ENCODE results near the gene CREM.

Gene CREM

GRCh38 chr10:35184527-35185171 lies 58.0 kb downstream of the CREM start:
- no peak for DNase-seq (ENCODE audit: insufficient read length, low spot score)
- peak; percentile 47; the same call in 1 of the 2 replicates for TF ChIP-seq SPI1 (IDR thresholded peaks at IDR 0.05; ENCODE audit: low read depth, low read length)
- no peak for TF ChIP-seq POLR2AphosphoS5 (IDR thresholded peaks at IDR 0.05; ENCODE audit: low read depth, low read length)
- FAIRE-seq = peak; percentile 78

- TF ChIP-seq POLR2AphosphoS5 (IDR thresholded peaks at IDR 0.05; ENCODE audit: low read depth, low read length) = peak; percentile 87
- TF ChIP-seq PAX5 (IDR thresholded peaks at IDR 0.05; ENCODE audit: insufficient read depth, low read length, severe bottlenecking) = no peak
- peak; percentile 94 for TF ChIP-seq POLR2A (IDR thresholded peaks at IDR 0.05; ENCODE audit: low read depth, low read length)
- TF ChIP-seq POU2F2 (IDR thresholded peaks at IDR 0.05; ENCODE audit: low read depth, low read length) = no peak; the same call in 1 of the 2 replicates
- DNase-seq (ENCODE audit: insufficient read length, low spot score) = no peak
- FAIRE-seq = peak; percentile 84
Measured at GRCh38 chr10:35185260-35186034, 58.8 kb downstream of the CREM start.

GRCh38 chr10:35188954-35189353 lies 62.3 kb downstream of the CREM start:
- no peak for DNase-seq (ENCODE audit: insufficient read length, low spot score)
- no peak for FAIRE-seq
- TF ChIP-seq POU2F2 (IDR thresholded peaks at IDR 0.05; ENCODE audit: low read depth, low read length) = no peak
- TF ChIP-seq TAF1 (IDR thresholded peaks at IDR 0.05; ENCODE audit: low read depth, low read length) = no peak
- TF ChIP-seq POLR2AphosphoS5 (IDR thresholded peaks at IDR 0.05; ENCODE audit: low read depth, low read length) = no peak
- TF ChIP-seq SPI1 (IDR thresholded peaks at IDR 0.05; ENCODE audit: low read depth, low read length) = no peak
- TF ChIP-seq POLR2A (IDR thresholded peaks at IDR 0.05; ENCODE audit: low read depth, low read length) = no peak
- no peak for TF ChIP-seq PAX5 (IDR thresholded peaks at IDR 0.05; ENCODE audit: insufficient read depth, low read length, severe bottlenecking)

GRCh38 chr10:35191523-35191922 lies 64.9 kb downstream of the CREM start:
- TF ChIP-seq TAF1 (IDR thresholded peaks at IDR 0.05; ENCODE audit: low read depth, low read length) (no peak), POLR2AphosphoS5 (IDR thresholded peaks at IDR 0.05; ENCODE audit: low read depth, low read length) (no peak), PAX5 (IDR thresholded peaks at IDR 0.05; ENCODE audit: insufficient read depth, low read length, severe bottlenecking) (no peak), POU2F2 (IDR thresholded peaks at IDR 0.05; ENCODE audit: low read depth, low read length) (no peak), SPI1 (IDR thresholded peaks at IDR 0.05; ENCODE audit: low read depth, low read length) (no peak), POLR2A (IDR thresholded peaks at IDR 0.05; ENCODE audit: low read depth, low read length) (no peak)
- no peak for DNase-seq (ENCODE audit: insufficient read length, low spot score)
- FAIRE-seq = no peak

GRCh38 chr10:35192645-35193249 lies 66.1 kb downstream of the CREM start:
- no peak for TF ChIP-seq SPI1 (IDR thresholded peaks at IDR 0.05; ENCODE audit: low read depth, low read length)
- no peak for TF ChIP-seq PAX5 (IDR thresholded peaks at IDR 0.05; ENCODE audit: insufficient read depth, low read length, severe bottlenecking)
- no peak for TF ChIP-seq POLR2AphosphoS5 (IDR thresholded peaks at IDR 0.05; ENCODE audit: low read depth, low read length)
- no peak for TF ChIP-seq POU2F2 (IDR thresholded peaks at IDR 0.05; ENCODE audit: low read depth, low read length)
- TF ChIP-seq TAF1 (IDR thresholded peaks at IDR 0.05; ENCODE audit: low read depth, low read length) = no peak
- no peak for TF ChIP-seq POLR2A (IDR thresholded peaks at IDR 0.05; ENCODE audit: low read depth, low read length)

DNA sequence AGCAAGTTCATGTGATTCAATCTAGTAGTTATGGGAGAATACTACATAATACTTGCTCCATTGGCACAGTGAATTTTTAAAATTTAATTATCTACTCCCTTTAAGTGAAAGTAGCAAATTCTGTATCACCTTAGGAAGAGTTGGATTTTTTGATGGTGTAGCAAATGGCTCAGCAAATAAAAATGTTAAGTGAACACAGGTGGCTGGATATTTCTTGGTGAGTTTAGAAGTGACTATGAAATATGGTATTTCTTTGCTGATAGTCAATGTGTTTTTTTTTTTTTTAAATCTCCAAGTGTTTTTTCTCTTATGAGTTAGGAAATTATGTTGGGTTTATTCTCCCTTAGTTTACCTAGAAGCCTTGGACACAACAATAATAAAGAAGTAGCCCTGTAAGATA lies 67.8 kb downstream of the CREM start:
- no peak for FAIRE-seq

More at GRCh38 chr10:35192645-35193249, 66.1 kb downstream of the CREM start:
- no peak for DNase-seq (ENCODE audit: insufficient read length, low spot score)
- no peak for FAIRE-seq

DNA sequence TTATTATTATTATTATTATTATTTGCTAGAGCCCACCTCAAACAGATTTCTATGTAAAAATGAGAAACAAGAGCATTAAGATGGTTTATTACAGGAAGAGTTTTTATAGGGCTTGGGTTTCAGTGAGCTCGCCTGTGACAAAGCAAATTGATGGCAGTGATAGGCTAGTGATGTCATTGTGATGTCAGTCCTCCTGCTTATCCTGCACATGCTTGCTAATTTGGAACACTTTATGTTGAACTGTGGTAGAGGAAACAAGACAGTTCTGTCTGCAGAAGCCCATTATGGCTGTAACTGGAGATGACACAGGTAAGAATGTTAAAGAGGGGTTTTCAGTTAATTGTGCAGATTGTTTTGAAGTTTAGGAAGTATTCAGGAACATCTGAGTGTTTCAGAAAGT lies 68.3 kb downstream of the CREM start:
- TF ChIP-seq SPI1 (IDR thresholded peaks at IDR 0.05; ENCODE audit: low read depth, low read length) = no peak
- TF ChIP-seq POLR2A (IDR thresholded peaks at IDR 0.05; ENCODE audit: low read depth, low read length) = no peak
- TF ChIP-seq POLR2AphosphoS5 (IDR thresholded peaks at IDR 0.05; ENCODE audit: low read depth, low read length) = no peak
- DNase-seq (ENCODE audit: insufficient read length, low spot score) (no peak), FAIRE-seq (peak; percentile 20)

More for the DNA sequence above, 67.8 kb downstream of the CREM start:
- no peak for DNase-seq (ENCODE audit: insufficient read length, low spot score)
- TF ChIP-seq POLR2AphosphoS5 (IDR thresholded peaks at IDR 0.05; ENCODE audit: low read depth, low read length) (no peak), TAF1 (IDR thresholded peaks at IDR 0.05; ENCODE audit: low read depth, low read length) (no peak), POU2F2 (IDR thresholded peaks at IDR 0.05; ENCODE audit: low read depth, low read length) (no peak), SPI1 (IDR thresholded peaks at IDR 0.05; ENCODE audit: low read depth, low read length) (no peak), POLR2A (IDR thresholded peaks at IDR 0.05; ENCODE audit: low read depth, low read length) (no peak), PAX5 (IDR thresholded peaks at IDR 0.05; ENCODE audit: insufficient read depth, low read length, severe bottlenecking) (no peak)

DNA sequence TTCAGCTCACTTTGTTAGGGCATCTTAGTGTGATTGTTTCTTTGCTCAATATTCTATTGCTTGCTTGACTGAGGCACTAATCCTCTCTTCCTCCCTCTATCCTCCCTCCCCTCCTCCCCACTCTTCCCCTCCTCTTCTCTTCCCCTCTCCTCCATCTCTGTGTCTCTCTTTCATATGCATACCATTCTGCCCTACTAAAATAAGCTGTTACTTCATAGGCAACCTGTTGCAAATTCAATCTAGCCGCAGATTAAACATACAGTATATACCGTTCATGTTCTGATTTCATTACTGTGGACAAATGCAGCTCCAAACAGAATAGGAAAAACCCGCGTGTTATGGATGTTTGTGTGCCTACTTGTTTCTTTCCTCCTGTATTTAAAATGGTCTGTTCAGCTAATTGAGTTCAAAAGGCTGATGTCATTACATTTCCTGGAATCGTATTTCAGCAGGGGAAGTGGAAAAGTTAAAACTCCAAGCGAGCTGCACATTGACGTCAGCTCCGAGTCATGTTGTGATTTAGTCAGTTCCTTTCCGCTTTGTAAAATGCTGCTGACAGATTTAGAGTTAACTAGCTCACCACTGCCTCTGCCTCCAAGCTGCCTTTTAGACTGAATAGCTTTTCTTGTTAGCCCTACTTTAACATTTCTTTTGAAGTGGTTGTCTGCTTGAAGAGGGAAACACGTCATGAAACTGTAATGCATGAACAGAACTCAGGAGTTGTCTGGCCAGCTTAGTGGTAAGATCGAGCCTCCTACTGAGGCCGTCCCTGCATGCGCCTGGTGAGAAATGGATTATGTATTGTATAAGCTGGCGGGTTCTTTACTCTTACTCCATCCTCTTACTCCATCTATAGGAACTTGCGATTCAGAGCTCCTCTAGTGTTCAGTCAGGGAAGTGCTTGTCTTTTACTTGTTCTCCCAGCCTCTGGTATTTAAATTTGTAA lies 69.0 kb downstream of the CREM start:
- peak; percentile 93 for FAIRE-seq
- DNase-seq (ENCODE audit: insufficient read length, low spot score) = no peak
- peak; percentile 91 for TF ChIP-seq SPI1 (IDR thresholded peaks at IDR 0.05; ENCODE audit: low read depth, low read length)
- TF ChIP-seq PAX5 (IDR thresholded peaks at IDR 0.05; ENCODE audit: insufficient read depth, low read length, severe bottlenecking) = no peak
- peak; percentile 70 for TF ChIP-seq POLR2A (IDR thresholded peaks at IDR 0.05; ENCODE audit: low read depth, low read length)
- TF ChIP-seq POLR2AphosphoS5 (IDR thresholded peaks at IDR 0.05; ENCODE audit: low read depth, low read length) = peak; percentile 63; the same call in 1 of the 2 replicates

DNA sequence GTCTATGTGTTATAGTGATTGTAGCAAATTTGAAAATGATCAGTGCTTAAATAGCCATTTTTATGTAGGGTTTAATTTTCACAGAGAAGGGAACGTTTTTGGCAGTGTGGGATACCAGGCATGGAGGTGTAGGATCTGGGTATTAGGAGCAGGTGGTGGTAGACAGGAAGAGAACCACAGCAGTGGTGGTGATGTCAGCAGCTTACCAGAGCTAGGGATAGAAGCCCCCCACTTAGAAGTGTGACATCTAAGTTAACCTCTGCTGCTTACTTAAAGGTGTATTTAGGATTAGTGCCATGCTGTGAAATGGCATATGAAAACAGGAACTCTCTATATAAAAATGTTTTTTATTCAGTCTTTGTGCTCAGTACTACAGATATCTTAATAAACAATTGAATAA lies 73.8 kb downstream of the CREM start:
- DNase-seq (ENCODE audit: insufficient read length, low spot score) (no peak), FAIRE-seq (no peak)
- no peak for TF ChIP-seq SPI1 (IDR thresholded peaks at IDR 0.05; ENCODE audit: low read depth, low read length)
- TF ChIP-seq POU2F2 (IDR thresholded peaks at IDR 0.05; ENCODE audit: low read depth, low read length) = no peak
- no peak for TF ChIP-seq POLR2A (IDR thresholded peaks at IDR 0.05; ENCODE audit: low read depth, low read length)
- no peak for TF ChIP-seq PAX5 (IDR thresholded peaks at IDR 0.05; ENCODE audit: insufficient read depth, low read length, severe bottlenecking)
- TF ChIP-seq TAF1 (IDR thresholded peaks at IDR 0.05; ENCODE audit: low read depth, low read length) = no peak
- no peak for TF ChIP-seq POLR2AphosphoS5 (IDR thresholded peaks at IDR 0.05; ENCODE audit: low read depth, low read length)

Data from GM12891 (cell line).